Measurements from ENCODE around the gene SULT1A2.
"Not testable (repeated sequence)": the region's sequence is repeated elsewhere in the genome, so short reads cannot be mapped to it uniquely, and the experiment has no call there.

Gene SULT1A2

GRCh38 chr16:28589930-28590329, 6.9 kb downstream of the SULT1A2 start:
- no peak for DNase-seq

DNA sequence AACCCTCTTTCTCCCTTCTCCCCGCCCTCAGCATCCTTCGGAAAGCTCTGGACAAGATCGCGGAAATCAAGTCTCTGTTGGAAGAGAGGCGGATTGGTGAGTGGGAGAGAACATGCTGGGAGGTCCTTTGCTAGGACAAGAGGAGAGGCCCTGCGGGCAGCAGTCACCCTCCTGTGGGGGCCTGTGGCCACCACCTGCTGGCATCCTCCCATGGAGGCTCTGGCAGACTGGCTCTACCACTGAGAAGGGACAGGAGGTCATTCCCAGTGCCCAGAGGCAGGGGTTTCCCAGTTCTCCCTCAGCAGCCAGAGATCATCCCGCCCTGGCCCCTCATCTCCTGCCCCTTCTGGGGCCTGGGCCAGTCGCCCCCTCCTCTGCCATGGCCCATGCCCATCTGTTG, 7.8 kb downstream of the SULT1A2 start:
- DNase-seq: no peak

DNA sequence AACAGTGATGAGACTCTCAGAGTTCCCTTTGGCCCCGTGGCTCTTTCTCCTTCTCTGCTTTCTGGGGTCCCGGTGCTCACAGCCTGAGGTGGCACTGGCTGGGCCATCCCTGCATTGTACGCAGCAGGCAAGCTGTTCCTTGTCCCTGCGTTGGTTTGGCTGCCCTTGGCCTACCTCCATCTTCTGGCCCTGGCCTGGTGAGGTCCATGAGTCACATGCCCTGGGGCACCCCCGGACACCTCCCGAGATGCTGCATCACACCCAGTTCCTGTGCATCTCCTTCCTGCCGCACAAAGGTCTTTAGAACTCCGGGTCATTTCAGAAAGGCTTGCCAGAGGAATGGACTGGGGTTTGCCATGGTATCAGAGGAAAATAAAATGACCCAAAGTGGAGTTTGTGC, 9.5 kb downstream of the SULT1A2 start:
- DNase-seq: no peak

DNA sequence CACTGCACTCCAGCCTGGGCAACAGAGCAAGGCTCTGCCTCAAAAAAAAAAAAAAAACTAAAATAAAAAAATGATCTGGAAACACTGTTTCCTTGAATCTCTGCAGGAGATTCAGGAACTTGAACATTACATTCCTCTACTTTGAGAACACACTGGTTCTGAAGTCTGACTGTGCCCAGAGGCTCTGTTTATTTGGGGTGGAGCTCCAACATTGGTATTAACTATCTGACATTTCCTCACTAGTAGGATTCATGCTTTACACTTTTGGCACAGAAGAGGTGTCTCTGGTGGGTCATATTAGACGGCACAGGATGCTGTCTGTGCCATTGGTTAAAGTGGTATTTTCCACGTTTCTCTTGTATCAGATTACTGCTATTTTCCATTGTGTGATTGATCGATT, 10.4 kb downstream of the SULT1A2 start:
- DNase-seq: no peak

DNA sequence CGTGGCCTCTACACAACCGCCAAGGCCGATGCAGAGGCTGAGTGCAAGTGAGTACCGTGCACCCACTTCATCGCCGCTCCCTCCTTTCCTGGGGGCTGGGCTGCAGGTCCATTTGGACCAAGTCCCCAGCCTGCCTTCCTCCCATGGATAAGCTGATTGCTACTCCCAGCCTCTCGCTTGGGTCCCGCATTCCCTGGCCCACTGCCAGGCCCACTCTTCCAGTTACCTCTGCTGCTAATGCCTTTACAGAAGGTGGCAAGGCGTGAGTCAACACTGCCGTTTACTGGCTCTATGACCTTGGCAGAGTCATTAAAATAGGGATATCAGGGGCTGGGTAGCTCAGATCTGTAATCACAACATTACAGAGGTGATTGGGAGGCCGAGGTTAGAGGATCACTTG, 11.2 kb downstream of the SULT1A2 start:
- DNase-seq: no peak

DNA sequence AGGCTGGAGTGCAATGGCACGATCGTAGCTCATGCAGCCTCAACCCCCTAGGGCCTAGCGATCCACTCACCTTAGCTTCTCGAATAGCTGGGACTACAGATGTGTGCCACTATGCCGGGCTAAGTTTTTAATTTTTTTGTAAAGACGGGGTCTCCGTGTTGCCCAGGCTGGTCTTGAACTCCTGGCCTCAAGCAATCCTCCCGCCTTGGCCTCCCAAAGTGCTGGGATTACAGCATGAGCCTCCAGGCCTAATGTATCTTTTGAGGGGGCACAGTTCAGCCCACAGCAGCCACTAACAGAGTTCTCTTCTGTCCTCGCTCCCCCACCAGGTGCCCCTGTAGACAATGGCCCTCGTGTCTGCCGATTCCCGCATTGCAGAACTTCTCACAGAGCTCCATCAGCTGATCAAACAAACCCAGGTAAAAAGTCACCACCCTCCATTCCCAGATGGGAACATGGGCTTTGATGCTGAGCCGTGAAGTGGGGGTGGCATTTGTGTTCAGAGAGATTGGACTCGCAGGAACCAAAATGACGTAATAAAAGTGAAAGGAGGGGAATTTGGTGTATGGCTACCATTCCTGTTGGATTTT, 16.0 kb downstream of the SULT1A2 start:
- DNase-seq: no peak

GRCh38 chr16:28575446-28576109, 21.3 kb downstream of the SULT1A2 start:
- no peak for DNase-seq

GRCh38 chr16:28574925-28575324, 21.9 kb downstream of the SULT1A2 start:
- no peak for DNase-seq

- no peak for DNase-seq
Observed at GRCh38 chr16:28573738-28574718, 22.8 kb downstream of the SULT1A2 start.

DNA sequence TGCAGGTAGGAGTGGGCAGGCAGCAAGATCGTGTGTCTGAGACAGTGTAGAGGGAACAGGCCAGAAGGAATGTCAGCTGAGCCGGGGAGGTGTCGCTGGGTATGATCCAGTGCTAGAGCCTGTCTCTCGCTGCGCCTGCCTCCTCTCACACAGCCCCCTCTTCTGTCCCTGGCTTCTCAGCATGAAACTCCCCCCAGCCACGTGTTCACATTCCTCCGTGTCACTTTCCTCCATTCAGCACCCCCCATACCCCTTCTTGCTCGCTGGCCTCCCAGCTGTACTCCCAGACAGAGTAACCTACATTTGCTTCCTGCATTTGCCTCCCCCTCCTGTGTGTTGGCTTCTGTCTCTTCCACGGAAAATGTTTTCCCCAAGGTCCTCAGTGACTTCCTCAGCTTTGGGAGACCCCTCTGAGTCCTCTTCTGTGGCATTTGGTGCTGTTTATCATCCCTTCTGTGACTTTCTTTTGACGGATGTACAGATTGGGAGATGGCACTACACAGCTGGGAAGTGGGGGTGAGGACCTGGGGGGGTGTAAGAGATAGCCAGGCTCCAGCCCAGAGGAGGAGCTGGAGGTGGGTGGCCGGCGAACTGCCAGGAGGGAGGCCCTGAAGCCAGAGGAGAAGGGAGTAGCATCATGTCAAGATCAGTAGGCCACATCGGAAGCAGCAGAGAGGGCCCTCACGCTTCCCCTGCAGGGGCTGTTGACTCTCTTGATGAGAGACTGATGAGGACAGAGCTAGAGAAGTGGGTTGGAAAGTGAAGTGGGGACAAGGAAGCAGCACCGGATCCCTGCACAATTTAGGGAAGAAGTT, 23.9 kb downstream of the SULT1A2 start:
- no peak for DNase-seq

DNA sequence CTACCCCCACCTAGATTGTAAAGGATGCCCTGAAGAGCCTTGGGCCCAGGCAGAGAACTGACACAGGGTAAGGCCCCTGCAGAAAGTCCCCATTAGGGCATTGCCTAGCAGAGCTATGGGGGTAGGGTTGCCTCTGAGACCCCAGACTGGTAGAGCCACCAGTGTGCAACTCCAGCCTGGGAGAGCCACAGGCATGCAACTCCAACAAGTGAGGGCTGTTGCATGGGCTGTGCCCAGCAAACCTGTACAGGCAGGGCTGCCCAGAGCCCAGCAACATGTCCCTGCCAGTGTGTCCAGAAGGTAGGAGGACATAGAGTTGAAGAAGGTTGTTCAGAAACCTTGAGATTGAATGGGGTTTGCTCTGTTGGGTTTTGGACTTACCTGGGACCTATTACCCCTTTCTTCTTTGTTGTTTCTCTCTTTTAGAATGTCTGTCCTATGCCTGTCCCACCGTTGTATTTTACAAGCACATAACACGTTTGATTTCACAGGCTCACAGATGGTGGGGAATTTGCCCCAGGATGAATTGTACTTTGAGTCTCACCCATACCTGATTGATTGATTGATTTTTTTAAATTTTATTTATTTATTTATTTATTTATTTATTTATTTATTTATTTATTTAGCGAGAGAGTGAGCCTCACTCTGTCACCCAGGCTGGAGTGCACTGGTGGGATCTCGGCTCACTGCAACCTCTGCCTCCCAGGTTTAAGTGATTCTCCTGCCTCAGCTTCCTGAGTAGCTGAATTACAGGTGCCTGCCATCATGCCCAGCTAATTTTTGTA, 26.7 kb downstream of the SULT1A2 start:
- DNase-seq: no peak

- DNase-seq: no peak
Observed at GRCh38 chr16:28569021-28569420, 27.8 kb downstream of the SULT1A2 start.

GRCh38 chr16:28567292-28567691, 29.6 kb downstream of the SULT1A2 start:
- no peak for DNase-seq

DNA sequence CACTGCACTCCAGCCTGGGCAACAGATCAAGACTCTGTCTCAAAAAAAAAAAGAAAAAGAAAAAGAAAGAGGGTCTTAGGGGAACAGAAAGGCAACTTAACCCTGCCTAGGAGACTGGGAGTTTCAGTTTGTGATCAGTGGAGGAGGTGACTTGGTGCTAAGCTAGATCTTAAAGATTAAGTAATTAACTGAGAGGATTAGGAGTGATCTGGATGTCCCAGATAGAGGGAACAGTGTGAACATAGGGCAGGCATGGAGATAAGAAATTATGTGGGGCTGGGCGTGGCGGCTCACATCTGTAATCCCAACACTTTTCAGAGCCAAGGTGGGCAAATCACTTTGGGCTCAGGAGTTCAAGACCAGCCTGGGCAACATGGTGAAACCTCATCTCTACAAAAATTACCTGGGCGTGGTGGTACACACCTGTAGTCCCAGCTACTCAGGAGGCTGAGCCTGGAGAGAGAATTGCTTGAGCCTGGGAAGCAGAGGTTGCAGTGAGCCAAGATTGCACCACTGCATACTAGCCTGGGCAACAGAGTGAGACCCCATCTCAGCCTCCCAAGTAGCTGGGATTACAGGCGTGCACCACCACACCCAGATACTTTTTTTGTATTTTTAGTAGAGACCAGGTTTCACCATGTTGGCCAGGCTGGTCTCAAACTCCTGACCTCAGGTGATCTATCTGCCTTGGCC, 30.5 kb downstream of the SULT1A2 start:
- DNase-seq: not testable (repeated sequence)

DNA sequence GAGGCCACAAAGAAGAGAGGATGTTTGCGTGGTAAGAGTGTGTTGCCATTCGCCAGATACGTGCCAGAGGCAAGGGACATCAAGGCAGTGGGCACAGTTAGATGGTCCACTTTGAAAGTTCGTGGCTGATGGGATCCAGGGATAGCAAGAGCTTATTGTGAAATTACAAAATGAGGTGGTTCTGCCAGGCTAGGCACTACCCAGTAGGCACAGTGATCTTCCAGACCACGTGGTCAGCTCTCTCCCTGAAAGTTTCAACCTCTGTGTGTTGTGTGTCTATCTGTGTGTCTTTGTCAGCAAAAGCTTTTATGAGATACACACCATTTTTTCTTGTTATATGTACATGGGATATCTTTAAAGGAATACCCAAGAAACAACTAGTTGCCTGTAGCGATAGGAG, 33.6 kb downstream of the SULT1A2 start:
- no peak for DNase-seq

- DNase-seq: no peak
Observed at GRCh38 chr16:28562199-28562598, 34.7 kb downstream of the SULT1A2 start.

- no peak for DNase-seq
Observed at GRCh38 chr16:28561557-28562187, 35.2 kb downstream of the SULT1A2 start.

- DNase-seq: no peak
Observed at GRCh38 chr16:28558456-28558855, 38.4 kb downstream of the SULT1A2 start.

DNA sequence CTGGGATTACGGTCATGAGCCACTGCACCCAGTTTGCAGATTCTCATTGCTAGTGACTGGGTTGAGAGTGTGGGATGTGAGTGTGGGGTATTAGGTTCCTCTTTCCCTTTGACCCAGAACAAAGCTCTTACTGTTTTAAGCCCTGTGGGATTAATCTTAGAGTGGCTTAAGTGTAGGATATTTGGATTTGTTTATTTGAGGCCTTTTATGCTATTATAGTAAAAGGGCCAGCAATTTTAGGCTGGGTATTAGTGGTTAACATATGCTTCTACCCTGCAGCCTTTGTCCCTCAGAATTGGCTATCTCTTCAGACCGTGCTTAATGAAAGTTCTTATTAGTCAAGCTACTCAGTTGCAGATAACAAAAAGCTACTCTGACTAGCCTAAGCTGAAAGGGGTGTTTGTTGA, 39.9 kb downstream of the SULT1A2 start:
- no peak for DNase-seq

- no peak for DNase-seq
Observed at GRCh38 chr16:28555561-28555960, 41.3 kb downstream of the SULT1A2 start.
